Upper lobe of right lung (tissue), 1 donor: Measurements from ENCODE around the gene CEACAM21. TPM values are rescaled to one million over a fixed set of nuclear protein-coding genes. Genes with fewer than 3 reads are reported as not detected.

ENCODE experiments used
- ATAC-seq: fragments of 200-7000 bp; cut with Tn5 transposase; one replicate; pipeline ENCODE4 v1.9.1; 2020; ENCODE audit warnings: mild to moderate bottlenecking, moderate library complexity
- DNase-seq: peaks from one replicate; pipeline ENCODE4 v3.0.0-alpha.2; 2020
- H3K27ac ChIP-seq: fragments of 200-600 bp; one replicate; pipeline ENCODE4 v1.8.0; 2022
- H3K27me3 ChIP-seq: fragments of 200-600 bp; one replicate; pipeline ENCODE4 v1.8.0; 2022; ENCODE audit warnings: mild to moderate bottlenecking
- H3K36me3 ChIP-seq: fragments of 200-600 bp; one replicate; pipeline ENCODE4 v1.8.0; 2022
- H3K4me1 ChIP-seq: fragments of 200-600 bp; one replicate; pipeline ENCODE4 v1.8.0; 2022
- H3K4me3 ChIP-seq: fragments of 200-600 bp; one replicate; pipeline ENCODE4 v1.8.0; 2022; ENCODE audit warnings: mild to moderate bottlenecking
- H3K9me3 ChIP-seq: fragments of 200-600 bp; one replicate; pipeline ENCODE4 v1.8.0; 2022
- CTCF ChIP-seq: fragments of 200-600 bp; IDR thresholded peaks from one replicate; pipeline ENCODE4 v1.8.0; 2022; ENCODE audit warnings: antibody characterized with exemption
- intact Hi-C: fragments of 100-400 bp; cut with DNase I; formaldehyde crosslinking; loops from one replicate; pipeline ENCODE4 v1.11.0; 2022
- total RNA-seq: library from RNA; stranded (reverse); fragmentation: NEBNext Ultra II Directional; extraction: Animal tissue kit (Norgen Biotek cat#: 25700); gene quantifications from one replicate; pipeline ENCODE4 v1.2.1, GENCODE V29; 2021
- donor health status: DM: no; HTN: yes; CAD: no; lungs with severe emphysema.

CEACAM21 gene
- total RNA-seq, 1 donor from 2014 or later = 16.3 TPM

- peak overlapping the region; percentile 85 for H3K27ac ChIP-seq
- no peaks in the 10 kb centered on the region for H3K9me3 ChIP-seq
- H3K27me3 ChIP-seq = peaks cover 5% of the 10 kb centered on the region
- ATAC-seq (peak; percentile 68), DNase-seq (no peak)
- intact Hi-C loops = no loop called here
- peaks cover 50% of the 10 kb centered on the region for H3K4me1 ChIP-seq
- H3K4me3 ChIP-seq = peak overlapping the region; percentile 39
- TF ChIP-seq CTCF = no peak
- H3K36me3 ChIP-seq = no peaks in the 10 kb centered on the region
These were observed 45.1 kb upstream of the CEACAM21 start for GRCh38 chr19:41530761-41531301.

- no peak for TF ChIP-seq CTCF
- Histone ChIP-seq H3K27me3 (no peaks in the 10 kb centered on the region), H3K27ac (peak overlapping the region; percentile 85), H3K4me3 (peak overlapping the region; percentile 39), H3K36me3 (no peaks in the 10 kb centered on the region), H3K4me1 (peaks cover 50% of the 10 kb centered on the region), H3K9me3 (no peaks in the 10 kb centered on the region)
- intact Hi-C loops = no loop called here
- ATAC-seq (peak; percentile 93), DNase-seq (peak; percentile 83)
These were observed 44.3 kb upstream of the CEACAM21 start for GRCh38 chr19:41531438-41532311.

- Histone ChIP-seq H3K27ac (peak overlapping the region; percentile 85), H3K27me3 (no peaks in the 10 kb centered on the region), H3K4me3 (no peak overlapping the region), H3K36me3 (no peaks in the 10 kb centered on the region), H3K4me1 (peaks cover 50% of the 10 kb centered on the region), H3K9me3 (no peaks in the 10 kb centered on the region)
- DNase-seq (no peak), ATAC-seq (no peak)
- intact Hi-C loops = no loop called here
- no peak for TF ChIP-seq CTCF
These were observed 43.4 kb upstream of the CEACAM21 start for GRCh38 chr19:41532526-41532925.

- Histone ChIP-seq H3K27ac (no peak overlapping the region), H3K36me3 (no peaks in the 10 kb centered on the region), H3K9me3 (no peaks in the 10 kb centered on the region), H3K27me3 (no peaks in the 10 kb centered on the region), H3K4me3 (no peak overlapping the region), H3K4me1 (peaks cover 50% of the 10 kb centered on the region)
- TF ChIP-seq CTCF = no peak
- intact Hi-C loops = no loop called here
- ATAC-seq (no peak), DNase-seq (no peak)
These were observed 42.2 kb upstream of the CEACAM21 start for GRCh38 chr19:41533671-41534215.

GRCh38 chr19:41535029-41535622 is 40.8 kb upstream of the CEACAM21 start:
- Histone ChIP-seq H3K36me3 (no peaks in the 10 kb centered on the region), H3K4me3 (no peak overlapping the region), H3K27ac (peak overlapping the region; percentile 12), H3K4me1 (peaks cover 49% of the 10 kb centered on the region), H3K27me3 (no peaks in the 10 kb centered on the region), H3K9me3 (no peaks in the 10 kb centered on the region)
- intact Hi-C loops = no loop called here
- TF ChIP-seq CTCF = no peak
- ATAC-seq (no peak), DNase-seq (no peak)
